Stimulated activated naive CD4-positive, alpha-beta T cell treated with Interleukin-2 at 50 U/mL for 16 hours (primary cell): Measurements from ENCODE around the gene DGUOK.
A peak's percentile ranks its signal among the peaks of the same experiment; 100 is the strongest.
"Not testable (repeated sequence)": the region's sequence is repeated elsewhere in the genome, so short reads cannot be mapped to it uniquely, and the experiment has no call there.

Experiments
- DNase-seq: peaks from one replicate; lab custom pipeline; 2025; lab: John Stamatoyannopoulos, UW

Gene DGUOK

GRCh38 chr2:73920577-73921545 is 5.8 kb upstream of the DGUOK start:
- no peak for DNase-seq

GRCh38 chr2:73921581-73921980 is 5.1 kb upstream of the DGUOK start:
- DNase-seq: no peak

GRCh38 chr2:73922681-73923080 is 4.0 kb upstream of the DGUOK start:
- DNase-seq: no peak

GRCh38 chr2:73925033-73925704 is 1.5 kb upstream of the DGUOK start:
- no peak for DNase-seq

GRCh38 chr2:73925853-73926492 is 707 bp upstream of the DGUOK start:
- no peak for DNase-seq

GRCh38 chr2:73927344-73927743 is 664 bp downstream of the DGUOK start:
- no peak for DNase-seq

GRCh38 chr2:73928963-73929347 is 2.3 kb downstream of the DGUOK start:
- no peak for DNase-seq

- DNase-seq: no peak
Observed at GRCh38 chr2:73930386-73930785, 3.7 kb downstream of the DGUOK start.

- peak; percentile 63 for DNase-seq
Observed at GRCh38 chr2:73931531-73932500, 5.1 kb downstream of the DGUOK start.

GRCh38 chr2:73933194-73933593 is 6.5 kb downstream of the DGUOK start:
- no peak for DNase-seq

GRCh38 chr2:73935641-73936040 is 9.0 kb downstream of the DGUOK start:
- DNase-seq: no peak

GRCh38 chr2:73937103-73937885 is 10.6 kb downstream of the DGUOK start:
- no peak for DNase-seq

- no peak for DNase-seq
Observed at GRCh38 chr2:73937899-73938298, 11.2 kb downstream of the DGUOK start.

GRCh38 chr2:73938718-73939352 is 12.2 kb downstream of the DGUOK start:
- no peak for DNase-seq

- DNase-seq: no peak
Observed at GRCh38 chr2:73939419-73939818, 12.7 kb downstream of the DGUOK start.

GRCh38 chr2:73940066-73940465 is 13.4 kb downstream of the DGUOK start:
- DNase-seq: not testable (repeated sequence)

- DNase-seq: no peak
Observed at GRCh38 chr2:73942664-73943063, 16.0 kb downstream of the DGUOK start.

GRCh38 chr2:73944714-73945113 is 18.0 kb downstream of the DGUOK start:
- DNase-seq: peak; percentile 16

GRCh38 chr2:73946215-73946614 is 19.5 kb downstream of the DGUOK start:
- no peak for DNase-seq

- no peak for DNase-seq
Observed at GRCh38 chr2:73946666-73947065, 20.0 kb downstream of the DGUOK start.
